Neural crest cell (in vitro differentiated cells): ENCODE data around the gene WSCD2. TPM values are rescaled to one million over a fixed set of nuclear protein-coding genes. Genes with fewer than 3 reads are reported as not detected.

Experiments
- DNase-seq: peaks from one replicate; pipeline ENCODE4 v3.0.0; 2021; ENCODE audit warnings: low read depth, mixed read lengths, low spot score
- H3K27ac Mint-ChIP-seq: one replicate; pipeline ENCODE4 v1.8.0; 2021; ENCODE audit warnings: mild to moderate bottlenecking, mixed read lengths; ENCODE audit not compliant: unreplicated experiment
- H3K27me3 Mint-ChIP-seq: 2 replicates; pipeline ENCODE4 v1.8.0; 2021; ENCODE audit warnings: low read depth, mild to moderate bottlenecking, mixed read lengths
- H3K36me3 Mint-ChIP-seq: 2 replicates; pipeline ENCODE4 v1.8.0; 2021; ENCODE audit warnings: low read depth, mild to moderate bottlenecking, mixed read lengths
- H3K4me1 Mint-ChIP-seq: 2 replicates; pipeline ENCODE4 v1.8.0; 2021; ENCODE audit warnings: mixed read lengths
- H3K4me3 Mint-ChIP-seq: one replicate; pipeline ENCODE4 v1.8.0; 2021; ENCODE audit warnings: mild to moderate bottlenecking, mixed read lengths
- H3K9me3 Mint-ChIP-seq: 2 replicates; pipeline ENCODE4 v1.8.0; 2021; ENCODE audit warnings: mixed read lengths
- CTCF ChIP-seq: fragments of 200-600 bp; sonication (generic); conservative IDR thresholded peaks from 2 replicates; pipeline ENCODE4 v1.5.0; 2021; ENCODE audit warnings: antibody characterized with exemption, mild to moderate bottlenecking
- total RNA-seq: library from RNA; stranded (reverse); gene quantifications from 2 replicates; pipeline ENCODE4 v1.2.1, GENCODE V29; 2021

WSCD2 gene
- total RNA-seq, 1 donor from 2014 or later, result 1.4 TPM

- H3K9me3 Mint-ChIP-seq, result no peaks in the 10 kb centered on the region
Observed at GRCh38 chr12:108119974-108120862, 8.9 kb upstream of the WSCD2 start.

GRCh38 chr12:108120863-108121165, 8.3 kb upstream of the WSCD2 start:
- Mint-ChIP-seq H3K9me3 (no peaks in the 10 kb centered on the region), H3K27me3 (peaks cover 17% of the 10 kb centered on the region), H3K27ac (no peak overlapping the region), H3K4me1 (peaks cover 17% of the 10 kb centered on the region), H3K4me3 (no peak overlapping the region), H3K36me3 (no peaks in the 10 kb centered on the region)
- no peak for TF ChIP-seq CTCF
- DNase-seq, result no peak

More at GRCh38 chr12:108119974-108120862, 8.9 kb upstream of the WSCD2 start:
- no peak for DNase-seq
- peaks cover 13% of the 10 kb centered on the region for H3K27me3 Mint-ChIP-seq
- no peak for TF ChIP-seq CTCF
- H3K27ac Mint-ChIP-seq, result no peak overlapping the region
- H3K4me3 Mint-ChIP-seq, result no peak overlapping the region
- H3K36me3 Mint-ChIP-seq, result no peaks in the 10 kb centered on the region
- peaks cover 23% of the 10 kb centered on the region for H3K4me1 Mint-ChIP-seq

GRCh38 chr12:108121320-108121719, 7.8 kb upstream of the WSCD2 start:
- no peak for DNase-seq
- Mint-ChIP-seq H3K27me3 (peaks cover 21% of the 10 kb centered on the region), H3K36me3 (no peaks in the 10 kb centered on the region), H3K9me3 (no peaks in the 10 kb centered on the region), H3K4me1 (peaks cover 12% of the 10 kb centered on the region), H3K27ac (no peak overlapping the region), H3K4me3 (no peak overlapping the region)
- TF ChIP-seq CTCF, result no peak

GRCh38 chr12:108121728-108122471, 7.2 kb upstream of the WSCD2 start:
- H3K27ac Mint-ChIP-seq, result no peak overlapping the region
- DNase-seq, result no peak
- peaks cover 8% of the 10 kb centered on the region for H3K4me1 Mint-ChIP-seq
- H3K9me3 Mint-ChIP-seq, result no peaks in the 10 kb centered on the region
- peaks cover 26% of the 10 kb centered on the region for H3K27me3 Mint-ChIP-seq
- no peak overlapping the region for H3K4me3 Mint-ChIP-seq
- no peaks in the 10 kb centered on the region for H3K36me3 Mint-ChIP-seq
- no peak for TF ChIP-seq CTCF

- Mint-ChIP-seq H3K27me3 (peaks cover 34% of the 10 kb centered on the region), H3K4me1 (peaks cover 10% of the 10 kb centered on the region), H3K9me3 (no peaks in the 10 kb centered on the region), H3K27ac (no peak overlapping the region), H3K4me3 (no peak overlapping the region), H3K36me3 (no peaks in the 10 kb centered on the region)
- TF ChIP-seq CTCF, result no peak
- no peak for DNase-seq
Observed at GRCh38 chr12:108122644-108123043, 6.4 kb upstream of the WSCD2 start.
